GM21526 (cell line): ENCODE measurements around the gene MRM2.

ENCODE experiments used
- ATAC-seq: cut with Tn5 transposase; IDR thresholded peaks from one replicate; pipeline ENCODE4 v1.9.1; 2021; ENCODE audit warnings: moderate library complexity; ENCODE audit not compliant: unreplicated experiment, low FRiP score

Gene MRM2

GRCh38 chr7:2225336-2225735 is 16.7 kb downstream of the MRM2 start:
- ATAC-seq = no peak

- no peak for ATAC-seq
Observed at GRCh38 chr7:2224934-2225333, 17.1 kb downstream of the MRM2 start.

GRCh38 chr7:2224491-2224928 is 17.5 kb downstream of the MRM2 start:
- no peak for ATAC-seq

GRCh38 chr7:2223321-2223720 is 18.7 kb downstream of the MRM2 start:
- ATAC-seq = no peak

GRCh38 chr7:2222516-2222915 is 19.5 kb downstream of the MRM2 start:
- no peak for ATAC-seq

GRCh38 chr7:2220954-2221353 is 21.1 kb downstream of the MRM2 start:
- ATAC-seq = no peak

GRCh38 chr7:2220506-2220905 is 21.5 kb downstream of the MRM2 start:
- ATAC-seq = no peak

GRCh38 chr7:2220030-2220429 is 22.0 kb downstream of the MRM2 start:
- ATAC-seq = no peak

- ATAC-seq = no peak
Observed at GRCh38 chr7:2219606-2220005, 22.4 kb downstream of the MRM2 start.

GRCh38 chr7:2219136-2219535 is 22.9 kb downstream of the MRM2 start:
- no peak for ATAC-seq

GRCh38 chr7:2218444-2218785 is 23.6 kb downstream of the MRM2 start:
- ATAC-seq = no peak

- no peak for ATAC-seq
Observed at GRCh38 chr7:2217716-2218443, 24.1 kb downstream of the MRM2 start.

GRCh38 chr7:2217206-2217605 is 24.8 kb downstream of the MRM2 start:
- ATAC-seq = no peak

- ATAC-seq = no peak
Observed at GRCh38 chr7:2215851-2216250, 26.2 kb downstream of the MRM2 start.

- no peak for ATAC-seq
Observed at GRCh38 chr7:2214636-2215035, 27.4 kb downstream of the MRM2 start.

GRCh38 chr7:2213551-2214215 is 28.3 kb downstream of the MRM2 start:
- ATAC-seq = no peak

GRCh38 chr7:2212906-2213305 is 29.1 kb downstream of the MRM2 start:
- ATAC-seq = no peak

GRCh38 chr7:2211926-2212325 is 30.1 kb downstream of the MRM2 start:
- no peak for ATAC-seq

GRCh38 chr7:2211259-2211880 is 30.6 kb downstream of the MRM2 start:
- no peak for ATAC-seq

- no peak for ATAC-seq
Observed at GRCh38 chr7:2210551-2211258, 31.3 kb downstream of the MRM2 start.

GRCh38 chr7:2209961-2210323 is 32.1 kb downstream of the MRM2 start:
- ATAC-seq = no peak
